GM23338 (cell line): ENCODE measurements around the gene MYLK2. TPM values are rescaled to one million over a fixed set of nuclear protein-coding genes. Genes with fewer than 3 reads are reported as not detected.

Experiments used
- ATAC-seq: fragments of 200-7000 bp; cut with Tn5 transposase; 3 replicates; pipeline ENCODE4 v1.9.1; 2020
- DNase-seq: peaks from one replicate; pipeline ENCODE4 v3.0.0-alpha.2; 2015; ENCODE audit warnings: low spot score
- H2AFZ ChIP-seq: fragments of 200-600 bp; sonication (generic); 2 replicates; pipeline ENCODE4 v1.8.0; 2016; ENCODE audit warnings: antibody characterized with exemption, mild to moderate bottlenecking, moderate library complexity
- H3F3A ChIP-seq: fragments of 200-600 bp; sonication (generic); replicated peaks from 2 replicates; pipeline ENCODE4 v1.8.0; 2017; ENCODE audit warnings: antibody characterized with exemption, mixed run types, low read depth
- H3K27ac ChIP-seq: fragments of 200-600 bp; sonication (generic); 2 replicates; pipeline ENCODE4 v1.6.1; 2016; ENCODE audit warnings: low read depth
- H3K27me3 ChIP-seq: fragments of 200-600 bp; sonication (generic); 2 replicates; pipeline ENCODE4 v1.8.0; 2016; ENCODE audit warnings: mild to moderate bottlenecking, mixed run types, moderate library complexity; ENCODE audit not compliant: insufficient read depth
- H3K36me3 ChIP-seq: fragments of 200-600 bp; sonication (generic); 2 replicates; pipeline ENCODE4 v1.8.0; 2016; ENCODE audit warnings: mild to moderate bottlenecking; ENCODE audit not compliant: insufficient read depth
- H3K4me1 ChIP-seq: fragments of 200-600 bp; sonication (generic); 2 replicates; pipeline ENCODE4 v1.8.0; 2016; ENCODE audit warnings: mild to moderate bottlenecking, moderate library complexity; ENCODE audit not compliant: insufficient read depth
- H3K4me2 ChIP-seq: fragments of 200-600 bp; sonication (generic); 2 replicates; pipeline ENCODE4 v1.7.1; 2017; ENCODE audit warnings: mixed run types
- H3K4me3 ChIP-seq: fragments of 200-600 bp; sonication (generic); 2 replicates; pipeline ENCODE4 v1.6.1; 2016; ENCODE audit warnings: mixed run types
- H3K79me2 ChIP-seq: fragments of 200-600 bp; sonication (generic); replicated peaks from 2 replicates; pipeline ENCODE4 v1.8.0; 2017; ENCODE audit warnings: mild to moderate bottlenecking; ENCODE audit not compliant: insufficient read depth
- H3K9me2 ChIP-seq: fragments of 200-600 bp; sonication (generic); 2 replicates; pipeline ENCODE4 v1.8.0; 2017; ENCODE audit not compliant: insufficient read depth
- H4K20me1 ChIP-seq: fragments of 200-600 bp; sonication (generic); replicated peaks from 2 replicates; pipeline ENCODE4 v1.8.0; 2017; ENCODE audit warnings: mild to moderate bottlenecking; ENCODE audit not compliant: insufficient read depth
- H3K27ac Mint-ChIP-seq: 2 replicates; pipeline ENCODE4 v1.8.0; 2020; ENCODE audit warnings: inconsistent platforms, mild to moderate bottlenecking, moderate library complexity, mixed read lengths
- H3K27me3 Mint-ChIP-seq: 3 replicates; pipeline ENCODE4 v1.8.0; 2022; ENCODE audit warnings: low read depth, mild to moderate bottlenecking, moderate library complexity, mixed read lengths, inconsistent platforms; ENCODE audit not compliant: insufficient read depth, poor library complexity
- H3K36me3 Mint-ChIP-seq: 3 replicates; pipeline ENCODE4 v1.8.0; 2021; ENCODE audit warnings: low read depth, mild to moderate bottlenecking, inconsistent platforms, moderate library complexity, mixed read lengths
- H3K4me1 Mint-ChIP-seq: 3 replicates; pipeline ENCODE4 v1.8.0; 2020; ENCODE audit warnings: mild to moderate bottlenecking, inconsistent platforms, mixed read lengths
- H3K4me3 Mint-ChIP-seq: 3 replicates; pipeline ENCODE4 v1.8.0; 2021; ENCODE audit warnings: moderate library complexity, mild to moderate bottlenecking, inconsistent platforms, mixed read lengths
- H3K9me3 Mint-ChIP-seq: 3 replicates; pipeline ENCODE4 v1.8.0; 2020; ENCODE audit warnings: moderate library complexity, mild to moderate bottlenecking, inconsistent platforms, mixed read lengths
- CREB1 ChIP-seq: fragments of 250-450 bp; sonication (Bioruptor Pico); IDR thresholded peaks from 2 replicates; pipeline ENCODE4 v1.5.0; 2020; ENCODE audit warnings: low read depth, mild to moderate bottlenecking, moderate library complexity
- CTCF ChIP-seq, 2 experiments: fragments of 200-600 bp in 1 of 2; sonication (generic) in 1 of 2; conservative IDR thresholded peaks; 2 replicates each; pipeline versions ENCODE4 v1.5.1 to v1.6.1; 2016 to 2017; ENCODE audit warnings: antibody characterized with exemption in 2 of 2, low read depth in 2 of 2, mild to moderate bottlenecking in 2 of 2, moderate library complexity in 1 of 2
- EZH2 ChIP-seq: fragments of 200-600 bp; sonication (generic); IDR thresholded peaks from one replicate; pipeline ENCODE4 v1.8.0; 2017; ENCODE audit warnings: antibody characterized with exemption, mild to moderate bottlenecking, low read depth; ENCODE audit not compliant: unreplicated experiment
- ZNF331 ChIP-seq: fragments of 250-450 bp; sonication (Bioruptor Pico); IDR thresholded peaks from 2 replicates; pipeline ENCODE4 v1.5.0; 2020; ENCODE audit warnings: low read depth, mild to moderate bottlenecking, moderate library complexity
- ZNF462 ChIP-seq: fragments of 250-450 bp; sonication (Bioruptor Pico); IDR thresholded peaks from 2 replicates; pipeline ENCODE4 v1.5.0; 2020; ENCODE audit warnings: mild to moderate bottlenecking, moderate library complexity
- polyA plus RNA-seq: library from polyadenylated mRNA; unstranded; fragments of >200 nt; fragmentation: Nextera tagmentation; extraction: Ambion mirVana; gene quantifications from 2 replicates; pipeline ENCODE4 v1.2.1, GENCODE V29; 2016
- small RNA-seq: library from RNA; depleted of rRNA; stranded (forward); fragments of <200 nt; gene quantifications from one replicate; pipeline ENCODE3, GENCODE V24; 2014; ENCODE audit warnings: low replicate concordance
- total RNA-seq: library from RNA; depleted of rRNA; stranded (reverse); fragments of >200 nt; shearing (Covaris generic); gene quantifications from 2 replicates; pipeline ENCODE4 v1.2.3, GENCODE V29; 2014; rRNA removed

MYLK2 gene
- total and polyA plus RNA-seq, 2 experiments from 2014 or later, result 0.21 to 0.28 TPM

DNA sequence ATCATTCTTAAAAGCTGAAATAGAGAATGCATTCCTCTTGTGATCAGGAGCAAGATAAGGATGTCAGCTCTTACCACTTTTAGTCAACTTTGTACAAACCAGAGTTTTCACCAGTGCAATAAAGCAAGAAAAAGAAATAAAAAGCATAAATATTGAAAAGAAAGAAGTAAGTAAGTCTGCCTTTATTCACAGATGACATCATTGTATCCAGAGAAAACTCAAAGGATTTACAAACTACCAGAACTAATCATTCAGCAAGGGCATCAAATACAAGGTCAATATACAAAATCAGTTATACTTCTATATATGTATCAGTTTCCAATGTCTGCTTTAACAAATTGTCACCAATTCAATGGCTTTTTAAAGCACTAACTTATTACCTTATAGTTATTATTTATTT is 64.7 kb downstream of the MYLK2 start:
- Mint-ChIP-seq H3K4me1 (peaks cover 5% of the 10 kb centered on the region; the same call in 1 of the 3 replicates), H3K27ac (no peak overlapping the region), H3K36me3 (no peaks in the 10 kb centered on the region), H3K4me3 (no peak overlapping the region), H3K9me3 (peaks cover 53% of the 10 kb centered on the region), H3K27me3 (peaks cover 11% of the 10 kb centered on the region)
- Histone ChIP-seq H3K27ac (no peak overlapping the region), H3K79me2 (no peaks in the 10 kb centered on the region), H3K4me2 (no peak overlapping the region), H3F3A (0 out of 2 replicates have a peak, but pooled peaks cover 5% of the 10 kb centered on the region), H4K20me1 (no peaks in the 10 kb centered on the region; the same call in 1 of the 2 replicates), H3K4me3 (no peak overlapping the region), H2AFZ (no peak overlapping the region), H3K4me1 (peaks cover 4% of the 10 kb centered on the region; the same call in 1 of the 2 replicates), H3K9me2 (no peaks in the 10 kb centered on the region), H3K27me3 (peaks cover 11% of the 10 kb centered on the region; the same call in 1 of the 2 replicates), H3K36me3 (no peaks in the 10 kb centered on the region)
- no peak for DNase-seq
- ATAC-seq, result no peak
- TF ChIP-seq CTCF (conservative IDR thresholded peaks at IDR 0.05; ENCODE audit: low read depth in 2 of 2) (no peak), CREB1 (CRISPR knock-in tag) (no peak), ZNF462 (no peak), EZH2 (no peak), ZNF331 (CRISPR knock-in tag) (no peak)

Small RNA genes within 50 kb of the gene (small RNA-seq; reads per million reads assigned to genes)
- not detected for gene AL160175.1

Other genes with a start within 250 kb of the MYLK2 start
- 452 and 479 TPM in 2 replicates for gene ID1, start 214.1 kb upstream of the MYLK2 start, total RNA-seq
- 221 and 224 TPM in 2 replicates for gene ID1, start 214.1 kb upstream of the MYLK2 start, polyA plus RNA-seq
- not detected in 2 replicates for gene COX4I2, start 181.4 kb upstream of the MYLK2 start, total RNA-seq
- gene COX4I2, start 181.4 kb upstream of the MYLK2 start, polyA plus RNA-seq, result 0.63 and 1.1 TPM in 2 replicates
- gene BCL2L1, start 96.5 kb upstream of the MYLK2 start, total RNA-seq, result 108 and 110 TPM in 2 replicates
- gene BCL2L1, start 96.5 kb upstream of the MYLK2 start, polyA plus RNA-seq, result 39.9 and 42.4 TPM in 2 replicates
- gene TPX2, start 80.1 kb upstream of the MYLK2 start, total RNA-seq, result 148 and 159 TPM in 2 replicates
- gene TPX2, start 80.1 kb upstream of the MYLK2 start, polyA plus RNA-seq, result 94.1 and 101 TPM in 2 replicates
- gene FOXS1, start 26.2 kb downstream of the MYLK2 start, total RNA-seq, result not detected in 2 replicates
- 0.26 TPM in 1 of 2 replicates, not detected in the other for gene FOXS1, start 26.2 kb downstream of the MYLK2 start, polyA plus RNA-seq
- gene DUSP15, start 51.2 kb downstream of the MYLK2 start, total RNA-seq, result 2.8 and 5.9 TPM in 2 replicates
- gene DUSP15, start 51.2 kb downstream of the MYLK2 start, polyA plus RNA-seq, result 0.61 and 0.99 TPM in 2 replicates
- gene TTLL9, start 51.3 kb downstream of the MYLK2 start, total RNA-seq, result 0.39 TPM in 1 of 2 replicates, not detected in the other
- not detected in 2 replicates for gene TTLL9, start 51.3 kb downstream of the MYLK2 start, polyA plus RNA-seq
- gene PDRG1, start 132.7 kb downstream of the MYLK2 start, total RNA-seq, result 10.5 and 14.8 TPM in 2 replicates
- 27.8 and 28.4 TPM in 2 replicates for gene PDRG1, start 132.7 kb downstream of the MYLK2 start, polyA plus RNA-seq
- gene XKR7, start 148.8 kb downstream of the MYLK2 start, total RNA-seq, result 3.0 and 3.9 TPM in 2 replicates
- 0.61 and 0.64 TPM in 2 replicates for gene XKR7, start 148.8 kb downstream of the MYLK2 start, polyA plus RNA-seq
- 9.6 and 13.3 TPM in 2 replicates for gene CCM2L, start 191.1 kb downstream of the MYLK2 start, total RNA-seq
- gene CCM2L, start 191.1 kb downstream of the MYLK2 start, polyA plus RNA-seq, result 4.9 and 6.4 TPM in 2 replicates
- 0.97 and 1.2 TPM in 2 replicates for gene HCK, start 232.9 kb downstream of the MYLK2 start, total RNA-seq
- gene HCK, start 232.9 kb downstream of the MYLK2 start, polyA plus RNA-seq, result 0.43 TPM in 1 of 2 replicates, not detected in the other